ENCODE results near the gene RTEL1.
A peak's percentile ranks its signal among the peaks of the same experiment; 100 is the strongest.
"Not testable (repeated sequence)": the region's sequence is repeated elsewhere in the genome, so short reads cannot be mapped to it uniquely, and the experiment has no call there.

Gene RTEL1

GRCh38 chr20:63702036-63702665, 44.0 kb downstream of the RTEL1 start:
- DNase-seq: no peak

GRCh38 chr20:63702751-63703470, 44.8 kb downstream of the RTEL1 start:
- no peak for DNase-seq

- DNase-seq: no peak
Observed at GRCh38 chr20:63703471-63703975, 45.4 kb downstream of the RTEL1 start.

- no peak for DNase-seq
Observed at GRCh38 chr20:63703976-63704748, 46.0 kb downstream of the RTEL1 start.

- no peak for DNase-seq
Observed at GRCh38 chr20:63704749-63705117, 46.6 kb downstream of the RTEL1 start.

- no peak for DNase-seq
Observed at GRCh38 chr20:63705232-63706026, 47.3 kb downstream of the RTEL1 start.

GRCh38 chr20:63706027-63706695, 48.0 kb downstream of the RTEL1 start:
- DNase-seq: no peak

GRCh38 chr20:63706852-63707557, 48.9 kb downstream of the RTEL1 start:
- DNase-seq: peak; percentile 52 to 76 (median 60)

GRCh38 chr20:63707558-63708300, 49.6 kb downstream of the RTEL1 start, which contains the start of the genes ARFRP1 and ZGPAT:
Gene ARFRP1 (minus strand): TSS chr20:63707976. CDS start chr20:63707091, 885 bp downstream.
Gene ZGPAT (plus strand): TSS chr20:63708039. CDS start chr20:63708581, 542 bp downstream.
- peak; percentile 73 to 88 (median 81) for DNase-seq

- no peak for DNase-seq
Observed at GRCh38 chr20:63708301-63709148, 50.4 kb downstream of the RTEL1 start.

- no peak for DNase-seq
Observed at GRCh38 chr20:63709149-63709527, 51.0 kb downstream of the RTEL1 start.

GRCh38 chr20:63711085-63711645, 53.1 kb downstream of the RTEL1 start:
- no peak for DNase-seq

- no peak for DNase-seq
Observed at GRCh38 chr20:63712191-63712590, 54.1 kb downstream of the RTEL1 start.

GRCh38 chr20:63714858-63715257, 56.7 kb downstream of the RTEL1 start:
- no peak for DNase-seq

- DNase-seq: no peak
Observed at GRCh38 chr20:63718996-63719395, 60.9 kb downstream of the RTEL1 start.

- DNase-seq: not testable (repeated sequence)
Observed at GRCh38 chr20:63722967-63723622, 65.0 kb downstream of the RTEL1 start.

- not testable (repeated sequence) for DNase-seq
Observed at GRCh38 chr20:63730189-63730733, 72.1 kb downstream of the RTEL1 start.

- DNase-seq: no peak
Observed at GRCh38 chr20:63731410-63731809, 73.3 kb downstream of the RTEL1 start.
